GM23338 (cell line): Measurements from ENCODE around the gene EXOC7.

ENCODE experiments used
- CREB1 ChIP-seq: fragments of 250-450 bp; sonication (Bioruptor Pico); IDR thresholded peaks from 2 replicates; pipeline ENCODE4 v1.5.0; 2020; ENCODE audit warnings: low read depth, mild to moderate bottlenecking, moderate library complexity
- EZH2 ChIP-seq: fragments of 200-600 bp; sonication (generic); IDR thresholded peaks from one replicate; pipeline ENCODE4 v1.8.0; 2017; ENCODE audit warnings: antibody characterized with exemption, mild to moderate bottlenecking, low read depth; ENCODE audit not compliant: unreplicated experiment
- EZH2phosphoT487 ChIP-seq: fragments of 200-600 bp; sonication (generic); IDR thresholded peaks from one replicate; pipeline ENCODE4 v1.8.1; 2018; ENCODE audit warnings: antibody characterized with exemption; ENCODE audit not compliant: unreplicated experiment
- NANOG ChIP-seq: IDR thresholded peaks from 2 replicates; pipeline ENCODE4 v1.6.1; 2016; ENCODE audit warnings: antibody characterized with exemption, borderline replicate concordance
- POLR2AphosphoS5 ChIP-seq: IDR thresholded peaks from 2 replicates; pipeline ENCODE4 v1.6.1; 2016; ENCODE audit warnings: antibody characterized with exemption, low read depth
- STAT1 ChIP-seq: IDR thresholded peaks from one replicate; pipeline ENCODE4 v1.6.1; 2016; ENCODE audit warnings: antibody characterized with exemption; ENCODE audit not compliant: unreplicated experiment
- TF ChIP-seq, protein P1 (sequence below), 2 experiments: fragments of 200-600 bp in 1 of 2; sonication (generic) in 1 of 2; conservative IDR thresholded peaks; 2 replicates each; pipeline versions ENCODE4 v1.5.1 to v1.6.1; 2016 to 2017; ENCODE audit warnings: antibody characterized with exemption in 2 of 2, low read depth in 2 of 2, mild to moderate bottlenecking in 2 of 2, moderate library complexity in 1 of 2
- TF ChIP-seq, protein P2 (sequence below): IDR thresholded peaks from 2 replicates; pipeline ENCODE4 v1.6.1; 2016; ENCODE audit warnings: antibody characterized with exemption
- TF ChIP-seq, protein P3 (sequence below): IDR thresholded peaks from one replicate; pipeline ENCODE4 v1.6.1; 2018; ENCODE audit warnings: antibody characterized with exemption; ENCODE audit not compliant: unreplicated experiment

DNA sequence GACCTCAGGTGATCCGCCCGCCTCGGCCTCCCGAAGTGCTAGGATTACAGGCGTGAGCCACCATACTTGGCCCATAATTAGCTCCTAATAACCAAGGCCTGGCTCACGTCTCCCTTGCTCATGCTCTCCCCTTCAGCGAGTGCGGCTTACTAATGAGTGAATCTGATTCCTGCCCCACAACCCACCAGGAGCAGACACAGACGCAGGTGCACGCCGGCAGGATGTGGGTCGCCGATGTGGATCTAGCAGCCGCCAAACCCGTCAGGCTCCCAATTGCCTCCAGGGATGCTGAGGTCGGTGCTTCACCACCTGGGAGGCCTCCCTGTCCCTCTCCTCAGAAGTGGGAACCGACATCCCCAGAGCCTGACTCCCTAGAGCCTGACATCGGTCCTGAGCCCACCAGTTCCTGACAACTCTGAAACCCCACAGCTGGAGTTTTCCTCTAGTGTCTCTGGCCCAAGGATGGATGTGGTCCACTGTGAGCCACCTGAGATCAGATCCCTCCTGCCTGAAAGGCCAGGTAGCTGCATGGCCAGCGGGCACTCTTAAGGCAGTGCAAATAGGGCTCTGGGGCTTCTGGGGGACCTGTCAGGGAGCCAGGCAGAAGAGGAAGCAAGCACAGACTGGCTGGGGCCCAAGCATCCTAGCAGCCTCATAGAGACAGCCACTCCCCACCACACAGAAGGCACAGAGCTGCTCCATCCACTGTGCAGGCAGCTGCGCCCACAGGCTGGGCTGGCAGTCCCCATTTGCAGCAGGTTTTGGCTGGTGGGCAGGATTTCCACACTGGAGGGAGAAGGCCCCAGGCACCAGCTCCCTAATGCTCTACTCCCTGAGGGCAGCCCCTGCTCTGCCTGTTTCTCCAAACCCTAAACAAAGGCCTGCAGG, 10.8 kb downstream of the EXOC7 start:
- TF ChIP-seq, protein P1, sequence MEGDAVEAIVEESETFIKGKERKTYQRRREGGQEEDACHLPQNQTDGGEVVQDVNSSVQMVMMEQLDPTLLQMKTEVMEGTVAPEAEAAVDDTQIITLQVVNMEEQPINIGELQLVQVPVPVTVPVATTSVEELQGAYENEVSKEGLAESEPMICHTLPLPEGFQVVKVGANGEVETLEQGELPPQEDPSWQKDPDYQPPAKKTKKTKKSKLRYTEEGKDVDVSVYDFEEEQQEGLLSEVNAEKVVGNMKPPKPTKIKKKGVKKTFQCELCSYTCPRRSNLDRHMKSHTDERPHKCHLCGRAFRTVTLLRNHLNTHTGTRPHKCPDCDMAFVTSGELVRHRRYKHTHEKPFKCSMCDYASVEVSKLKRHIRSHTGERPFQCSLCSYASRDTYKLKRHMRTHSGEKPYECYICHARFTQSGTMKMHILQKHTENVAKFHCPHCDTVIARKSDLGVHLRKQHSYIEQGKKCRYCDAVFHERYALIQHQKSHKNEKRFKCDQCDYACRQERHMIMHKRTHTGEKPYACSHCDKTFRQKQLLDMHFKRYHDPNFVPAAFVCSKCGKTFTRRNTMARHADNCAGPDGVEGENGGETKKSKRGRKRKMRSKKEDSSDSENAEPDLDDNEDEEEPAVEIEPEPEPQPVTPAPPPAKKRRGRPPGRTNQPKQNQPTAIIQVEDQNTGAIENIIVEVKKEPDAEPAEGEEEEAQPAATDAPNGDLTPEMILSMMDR (conservative IDR thresholded peaks at IDR 0.05; ENCODE audit: low read depth in 2 of 2) = no peak
- TF ChIP-seq, protein P2, sequence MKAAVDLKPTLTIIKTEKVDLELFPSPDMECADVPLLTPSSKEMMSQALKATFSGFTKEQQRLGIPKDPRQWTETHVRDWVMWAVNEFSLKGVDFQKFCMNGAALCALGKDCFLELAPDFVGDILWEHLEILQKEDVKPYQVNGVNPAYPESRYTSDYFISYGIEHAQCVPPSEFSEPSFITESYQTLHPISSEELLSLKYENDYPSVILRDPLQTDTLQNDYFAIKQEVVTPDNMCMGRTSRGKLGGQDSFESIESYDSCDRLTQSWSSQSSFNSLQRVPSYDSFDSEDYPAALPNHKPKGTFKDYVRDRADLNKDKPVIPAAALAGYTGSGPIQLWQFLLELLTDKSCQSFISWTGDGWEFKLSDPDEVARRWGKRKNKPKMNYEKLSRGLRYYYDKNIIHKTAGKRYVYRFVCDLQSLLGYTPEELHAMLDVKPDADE = no peak
- TF ChIP-seq EZH2 (no peak), POLR2AphosphoS5 (no peak), EZH2phosphoT487 (no peak), NANOG (no peak), STAT1 (no peak), CREB1 (CRISPR knock-in tag) (no peak)
- TF ChIP-seq, protein P3, sequence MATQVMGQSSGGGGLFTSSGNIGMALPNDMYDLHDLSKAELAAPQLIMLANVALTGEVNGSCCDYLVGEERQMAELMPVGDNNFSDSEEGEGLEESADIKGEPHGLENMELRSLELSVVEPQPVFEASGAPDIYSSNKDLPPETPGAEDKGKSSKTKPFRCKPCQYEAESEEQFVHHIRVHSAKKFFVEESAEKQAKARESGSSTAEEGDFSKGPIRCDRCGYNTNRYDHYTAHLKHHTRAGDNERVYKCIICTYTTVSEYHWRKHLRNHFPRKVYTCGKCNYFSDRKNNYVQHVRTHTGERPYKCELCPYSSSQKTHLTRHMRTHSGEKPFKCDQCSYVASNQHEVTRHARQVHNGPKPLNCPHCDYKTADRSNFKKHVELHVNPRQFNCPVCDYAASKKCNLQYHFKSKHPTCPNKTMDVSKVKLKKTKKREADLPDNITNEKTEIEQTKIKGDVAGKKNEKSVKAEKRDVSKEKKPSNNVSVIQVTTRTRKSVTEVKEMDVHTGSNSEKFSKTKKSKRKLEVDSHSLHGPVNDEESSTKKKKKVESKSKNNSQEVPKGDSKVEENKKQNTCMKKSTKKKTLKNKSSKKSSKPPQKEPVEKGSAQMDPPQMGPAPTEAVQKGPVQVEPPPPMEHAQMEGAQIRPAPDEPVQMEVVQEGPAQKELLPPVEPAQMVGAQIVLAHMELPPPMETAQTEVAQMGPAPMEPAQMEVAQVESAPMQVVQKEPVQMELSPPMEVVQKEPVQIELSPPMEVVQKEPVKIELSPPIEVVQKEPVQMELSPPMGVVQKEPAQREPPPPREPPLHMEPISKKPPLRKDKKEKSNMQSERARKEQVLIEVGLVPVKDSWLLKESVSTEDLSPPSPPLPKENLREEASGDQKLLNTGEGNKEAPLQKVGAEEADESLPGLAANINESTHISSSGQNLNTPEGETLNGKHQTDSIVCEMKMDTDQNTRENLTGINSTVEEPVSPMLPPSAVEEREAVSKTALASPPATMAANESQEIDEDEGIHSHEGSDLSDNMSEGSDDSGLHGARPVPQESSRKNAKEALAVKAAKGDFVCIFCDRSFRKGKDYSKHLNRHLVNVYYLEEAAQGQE = no peak
